ENCODE measurements around the gene OR6J1. TPM values are rescaled to one million over a fixed set of nuclear protein-coding genes. Genes with fewer than 3 reads are reported as not detected.

OR6J1 gene
- total RNA-seq, 1 donor from 2014 or later: not detected

Other genes starting within 250 kb of the OR6J1 start
- 180 TPM for gene DAD1, start 55.1 kb downstream of the OR6J1 start, total RNA-seq
- 36.5 TPM for gene ABHD4, start 46.1 kb downstream of the OR6J1 start, total RNA-seq
- gene OXA1L, start 122.3 kb upstream of the OR6J1 start, total RNA-seq: 77.7 TPM
- 25.5 TPM for gene SLC7A7, start 171.1 kb upstream of the OR6J1 start, total RNA-seq
- gene MRPL52, start 185.5 kb upstream of the OR6J1 start, total RNA-seq: 54.0 TPM
- 273 TPM for gene MMP14, start 192.2 kb upstream of the OR6J1 start, total RNA-seq
- 113 TPM for gene LRP10, start 227.4 kb upstream of the OR6J1 start, total RNA-seq
- gene REM2, start 238.9 kb upstream of the OR6J1 start, total RNA-seq: 0.39 TPM

Measured in mesenteric fat pad (tissue), 1 donor.